DOHH2 (cell line): ENCODE measurements around the gene COL11A2.
A peak's percentile ranks its signal among the peaks of the same experiment; 100 is the strongest.

Experiments used
- H3F3A ChIP-seq: fragments of 200-600 bp; sonication (generic), shearing (Covaris generic); 2 replicates; pipeline ENCODE4 v1.6.0; 2016; ENCODE audit warnings: antibody characterized with exemption, mild to moderate bottlenecking; ENCODE audit not compliant: control insufficient read depth, insufficient read depth
- H3K27ac ChIP-seq: fragments of 200-600 bp; sonication (generic); 2 replicates; pipeline ENCODE4 v1.5.1; 2014; ENCODE audit warnings: low read depth, mild to moderate bottlenecking, low read length, moderate library complexity
- H3K27me3 ChIP-seq: fragments of 200-600 bp; sonication (generic); 2 replicates; pipeline ENCODE4 v1.6.1; 2014; ENCODE audit warnings: mild to moderate bottlenecking, low read length, mixed read lengths; ENCODE audit not compliant: control insufficient read depth
- H3K36me3 ChIP-seq: fragments of 200-600 bp; sonication (generic); 2 replicates; pipeline ENCODE4 v1.6.1; 2014; ENCODE audit warnings: mild to moderate bottlenecking, low read length, moderate library complexity, mixed read lengths; ENCODE audit not compliant: control insufficient read depth
- H3K4me1 ChIP-seq: fragments of 200-600 bp; sonication (generic); 2 replicates; pipeline ENCODE4 v1.6.1; 2014; ENCODE audit warnings: mild to moderate bottlenecking, low read length, mixed read lengths; ENCODE audit not compliant: control insufficient read depth
- H3K4me2 ChIP-seq: fragments of 200-600 bp; sonication (generic); 2 replicates; pipeline ENCODE4 v1.6.0; 2014; ENCODE audit warnings: mild to moderate bottlenecking, low read length, moderate library complexity
- H3K4me3 ChIP-seq: fragments of 200-600 bp; sonication (generic); 2 replicates; pipeline ENCODE4 v1.5.1; 2014; ENCODE audit warnings: mild to moderate bottlenecking, low read length, mixed read lengths
- H3K79me2 ChIP-seq: fragments of 200-600 bp; sonication (generic); 2 replicates; pipeline ENCODE4 v1.6.1; 2014; ENCODE audit warnings: mild to moderate bottlenecking, low read length, mixed read lengths; ENCODE audit not compliant: control insufficient read depth
- H3K9me2 ChIP-seq: fragments of 200-600 bp; sonication (generic); replicated peaks from 2 replicates; pipeline ENCODE4 v1.6.1; 2014; ENCODE audit warnings: mild to moderate bottlenecking, low read length, mixed read lengths; ENCODE audit not compliant: control insufficient read depth
- H3K9me3 ChIP-seq: fragments of 200-600 bp; sonication (generic); 2 replicates; pipeline ENCODE4 v1.6.1; 2014; ENCODE audit warnings: antibody characterized with exemption, low read length, mixed read lengths; ENCODE audit not compliant: control insufficient read depth, insufficient read depth
- H4K20me1 ChIP-seq: fragments of 200-600 bp; sonication (generic); 2 replicates; pipeline ENCODE4 v1.6.0; 2014; ENCODE audit warnings: low read depth, mild to moderate bottlenecking, antibody characterized with exemption, low read length, moderate library complexity; ENCODE audit not compliant: control insufficient read depth, insufficient read depth
- CTCF ChIP-seq: fragments of 200-600 bp; sonication (generic); IDR thresholded peaks from one replicate; pipeline ENCODE4 v1.5.1; 2014; ENCODE audit warnings: antibody characterized with exemption, mild to moderate bottlenecking, low read depth, low read length; ENCODE audit not compliant: poor library complexity, severe bottlenecking
- EZH2phosphoT487 ChIP-seq: fragments of 200-600 bp; sonication (generic); IDR thresholded peaks from 2 replicates; pipeline ENCODE4 v1.6.1; 2017; ENCODE audit warnings: borderline replicate concordance, mild to moderate bottlenecking, antibody characterized with exemption, low read length, moderate library complexity, mixed read lengths

COL11A2 gene

GRCh38 chr6:33197431-33198048 lies 5.3 kb upstream of the COL11A2 start:
- Histone ChIP-seq H3K4me2 (0 out of 2 replicates have a peak overlapping the region, but pooled peaks have one; percentile 16), H3K9me3 (no peaks in the 10 kb centered on the region), H3K79me2 (peaks cover 46% of the 10 kb centered on the region)

DNA sequence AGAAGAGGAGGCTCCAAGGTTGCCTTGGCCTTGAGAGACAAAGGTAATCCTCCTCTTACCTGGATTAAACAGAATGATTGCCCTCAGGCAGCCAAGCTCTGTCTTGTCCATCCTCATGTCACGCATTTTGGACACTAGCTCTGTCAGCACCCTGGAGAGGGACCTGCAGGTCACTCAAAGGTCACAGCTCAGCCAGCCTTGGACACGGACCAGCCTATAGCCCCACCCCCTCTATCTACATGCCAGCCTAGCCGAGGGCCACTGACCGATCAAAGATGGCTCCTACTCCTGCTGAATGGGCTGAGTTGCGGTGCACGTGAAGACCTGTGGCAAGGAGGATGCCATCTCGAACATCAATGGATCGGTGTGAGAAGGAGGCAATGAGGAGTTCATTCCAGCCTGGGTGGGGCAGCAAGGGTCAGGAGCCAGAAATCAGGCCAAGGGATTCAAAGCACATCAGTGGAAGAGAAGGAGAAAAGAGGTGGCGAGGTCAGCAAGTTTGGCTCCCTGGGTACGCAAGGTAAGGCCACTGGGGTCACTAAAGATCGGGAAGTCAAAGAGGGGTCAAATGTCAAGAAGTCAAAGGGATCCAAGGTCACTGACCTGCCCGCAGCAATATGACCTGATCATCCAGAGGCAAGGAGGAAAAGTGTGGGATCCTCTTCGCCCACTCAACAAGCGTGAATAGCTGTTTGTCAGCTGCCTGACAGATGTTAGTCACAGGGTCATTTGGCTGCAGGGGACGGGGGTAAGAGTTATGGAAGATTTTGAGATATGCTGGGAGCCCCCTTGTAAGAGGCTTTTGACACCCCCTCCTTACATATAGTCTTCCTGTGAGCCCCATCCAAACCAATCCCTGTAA lies 3.3 kb upstream of the COL11A2 start:
- 0 out of 2 replicates have a peak, but pooled peaks cover 4% of the 10 kb centered on the region for H4K20me1 ChIP-seq
- no peaks in the 10 kb centered on the region for H3K9me2 ChIP-seq
- no peak for TF ChIP-seq EZH2phosphoT487
- TF ChIP-seq CTCF: no peak
- H3K9me3 ChIP-seq: no peaks in the 10 kb centered on the region
- no peak overlapping the region for H3K4me3 ChIP-seq
- H3K79me2 ChIP-seq: peaks cover 27% of the 10 kb centered on the region
- H3K27me3 ChIP-seq: peaks cover 22% of the 10 kb centered on the region
- H3K4me2 ChIP-seq: no peak overlapping the region
- H3K27ac ChIP-seq: no peak overlapping the region
- H3F3A ChIP-seq: no peaks in the 10 kb centered on the region
- H3K36me3 ChIP-seq: peaks cover 44% of the 10 kb centered on the region
- H3K4me1 ChIP-seq: peaks cover 35% of the 10 kb centered on the region

More at GRCh38 chr6:33197431-33198048, 5.3 kb upstream of the COL11A2 start:
- peaks cover 44% of the 10 kb centered on the region for H3K4me1 ChIP-seq
- TF ChIP-seq EZH2phosphoT487 (no peak), CTCF (peak; percentile 80)
- peaks cover 61% of the 10 kb centered on the region for H3K36me3 ChIP-seq
- H3K4me3 ChIP-seq: no peak overlapping the region
- H4K20me1 ChIP-seq: 0 out of 2 replicates have a peak, but pooled peaks cover 4% of the 10 kb centered on the region
- H3K9me2 ChIP-seq: no peaks in the 10 kb centered on the region
- H3K27ac ChIP-seq: no peak overlapping the region
- H3K27me3 ChIP-seq: peaks cover 5% of the 10 kb centered on the region
- H3F3A ChIP-seq: peaks cover 3% of the 10 kb centered on the region

- Histone ChIP-seq H3K9me2 (no peaks in the 10 kb centered on the region), H3K9me3 (no peaks in the 10 kb centered on the region), H3K4me2 (no peak overlapping the region), H3K27me3 (peaks cover 25% of the 10 kb centered on the region), H3K79me2 (peaks cover 18% of the 10 kb centered on the region), H3K36me3 (peaks cover 44% of the 10 kb centered on the region), H3K27ac (no peak overlapping the region), H3K4me1 (peaks cover 34% of the 10 kb centered on the region), H3F3A (no peaks in the 10 kb centered on the region), H4K20me1 (0 out of 2 replicates have a peak, but pooled peaks cover 4% of the 10 kb centered on the region), H3K4me3 (no peak overlapping the region)
- TF ChIP-seq EZH2phosphoT487: no peak
- TF ChIP-seq CTCF: no peak
These were observed 2.2 kb upstream of the COL11A2 start for GRCh38 chr6:33194431-33194979.
